GM12878 (cell line): ENCODE data around the gene TEX51. TPM values are rescaled to one million over a fixed set of nuclear protein-coding genes. Genes with fewer than 3 reads are reported as not detected.

ENCODE experiments used
- EP300 ChIP-seq, 2 experiments: fragments of 150-350 bp in 1 of 2; IDR thresholded peaks; 2 replicates each; pipeline ENCODE4 v1.6.1; 2011 to 2012; ENCODE audit warnings: low read depth in 2 of 2, low read length in 2 of 2, borderline replicate concordance in 1 of 2, improper control_type of control experiment in 1 of 2, inconsistent platforms in 1 of 2; ENCODE audit not compliant: control insufficient read depth in 1 of 2
- HDAC2 ChIP-seq: fragments of 200-600 bp; sonication (generic); IDR thresholded peaks from 2 replicates; pipeline ENCODE4 v1.6.1; 2017
- JUND ChIP-seq: IDR thresholded peaks from 2 replicates; pipeline ENCODE4 v1.6.1; 2012; ENCODE audit warnings: low read depth, mild to moderate bottlenecking, low read length, improper control_type of control experiment, moderate library complexity
- RB1 ChIP-seq: fragments of 450-650 bp; formaldehyde crosslinking; IDR thresholded peaks from 2 replicates; pipeline ENCODE4 v1.6.1; 2017; ENCODE audit warnings: mild to moderate bottlenecking, borderline replicate concordance
- RBBP5 ChIP-seq: fragments of 200-600 bp; sonication (generic); conservative IDR thresholded peaks from 2 replicates; pipeline ENCODE4 v1.6.1; 2016
- REST ChIP-seq: IDR thresholded peaks from 2 replicates; pipeline ENCODE4 v1.6.1; 2012; ENCODE audit warnings: mild to moderate bottlenecking, low read depth, low read length
- SMAD1 ChIP-seq: fragments of 450-650 bp; IDR thresholded peaks from 2 replicates; pipeline ENCODE4 v1.6.1; 2018; ENCODE audit warnings: mild to moderate bottlenecking, low read depth; ENCODE audit not compliant: partially characterized antibody
- SMARCA5 ChIP-seq: fragments of 450-650 bp; IDR thresholded peaks from 2 replicates; pipeline ENCODE4 v1.6.1; 2017; ENCODE audit warnings: mild to moderate bottlenecking
- SPI1 ChIP-seq: IDR thresholded peaks from 2 replicates; pipeline ENCODE4 v1.6.1; 2011; ENCODE audit warnings: low read depth, mild to moderate bottlenecking, low read length, moderate library complexity, borderline replicate concordance; ENCODE audit not compliant: insufficient read depth
- TCF3 ChIP-seq: IDR thresholded peaks from 2 replicates; pipeline ENCODE4 v1.6.1; 2012; ENCODE audit warnings: low read depth, mild to moderate bottlenecking, low read length, borderline replicate concordance; ENCODE audit not compliant: insufficient read depth
- ZSCAN29 ChIP-seq: fragments of 450-650 bp; IDR thresholded peaks from 2 replicates; pipeline ENCODE4 v1.6.1; 2017; ENCODE audit warnings: mild to moderate bottlenecking, moderate library complexity
- polyA plus RNA-seq, 11 experiments: library from polyadenylated mRNA; depleted of rRNA in 4 of 11; unstranded in 6 of 11; stranded (reverse) in 5 of 11; fragments of >200 nt; fragmentation: Nextera tagmentation in 4 of 11; fragmentation: Illumina TruSeq in 1 of 11; extraction: Ambion mirVana in 4 of 11; extraction: Trizol in 1 of 11; gene quantifications; 1 replicate in 1 of 11; 2 replicates in 10 of 11; pipeline versions ENCODE4 v1.2.1 to v1.2.3, GENCODE V29; 2011 to 2016; ENCODE audit warnings: inconsistent platforms in 2 of 11, missing spikeins in 2 of 11, low read depth in 1 of 11
- total RNA-seq, 4 experiments: library from RNA; depleted of rRNA in 3 of 4; stranded (reverse); fragments of >200 nt in 3 of 4; fragmentation: Illumina TruSeq in 1 of 4; extraction: Trizol in 1 of 4; gene quantifications; 2 replicates each; pipeline versions ENCODE4 v1.2.1 to v1.2.3, GENCODE V29; 2013 to 2021
- TF ChIP-seq, protein P1 (sequence below): fragments of 450-650 bp; IDR thresholded peaks from 2 replicates; pipeline ENCODE4 v1.6.1; 2018; ENCODE audit warnings: borderline replicate concordance, mild to moderate bottlenecking; ENCODE audit not compliant: partially characterized antibody

The TEX51 gene
- total and polyA plus RNA-seq, 10 of the 15 experiments (the other 5 are each of a cell fraction or from before 2014, with no cell fraction given), result not detected

- TF ChIP-seq REST (no peak), TCF3 (no peak), SMAD1 (no peak), RB1 (no peak), SPI1 (no peak), EP300 (IDR thresholded peaks at IDR 0.05; ENCODE audit: borderline replicate concordance in 1 of 2, control insufficient read depth in 1 of 2, low read depth in 2 of 2, low read length in 2 of 2) (no peak), ZSCAN29 (no peak), JUND (no peak), RBBP5 (no peak), SMARCA5 (no peak), HDAC2 (no peak)
- TF ChIP-seq, protein P1, sequence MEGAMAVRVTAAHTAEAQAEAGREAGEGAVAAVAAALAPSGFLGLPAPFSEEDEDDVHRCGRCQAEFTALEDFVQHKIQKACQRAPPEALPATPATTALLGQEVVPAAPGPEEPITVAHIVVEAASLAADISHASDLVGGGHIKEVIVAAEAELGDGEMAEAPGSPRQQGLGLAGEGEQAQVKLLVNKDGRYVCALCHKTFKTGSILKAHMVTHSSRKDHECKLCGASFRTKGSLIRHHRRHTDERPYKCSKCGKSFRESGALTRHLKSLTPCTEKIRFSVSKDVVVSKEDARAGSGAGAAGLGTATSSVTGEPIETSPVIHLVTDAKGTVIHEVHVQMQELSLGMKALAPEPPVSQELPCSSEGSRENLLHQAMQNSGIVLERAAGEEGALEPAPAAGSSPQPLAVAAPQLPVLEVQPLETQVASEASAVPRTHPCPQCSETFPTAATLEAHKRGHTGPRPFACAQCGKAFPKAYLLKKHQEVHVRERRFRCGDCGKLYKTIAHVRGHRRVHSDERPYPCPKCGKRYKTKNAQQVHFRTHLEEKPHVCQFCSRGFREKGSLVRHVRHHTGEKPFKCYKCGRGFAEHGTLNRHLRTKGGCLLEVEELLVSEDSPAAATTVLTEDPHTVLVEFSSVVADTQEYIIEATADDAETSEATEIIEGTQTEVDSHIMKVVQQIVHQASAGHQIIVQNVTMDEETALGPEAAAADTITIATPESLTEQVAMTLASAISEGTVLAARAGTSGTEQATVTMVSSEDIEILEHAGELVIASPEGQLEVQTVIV, result no peak
These were observed 2.1 kb downstream of the TEX51 start (continued) for GRCh38 chr2:126900646-126901319.
